BE2C (cell line): ENCODE data around the gene GNG7.

Experiments
- DNase-seq: peaks from one replicate; pipeline ENCODE4 v3.0.0-alpha.2; 2020
- H3K27me3 ChIP-seq: fragments of 250-450 bp; sonication (Bioruptor Pico); 2 replicates; pipeline ENCODE4 v1.5.1; 2020; ENCODE audit warnings: mild to moderate bottlenecking
- H3K36me3 ChIP-seq: fragments of 250-450 bp; sonication (Bioruptor Pico); 2 replicates; pipeline ENCODE4 v1.5.1; 2020; ENCODE audit warnings: mild to moderate bottlenecking
- H3K4me1 ChIP-seq: fragments of 250-450 bp; sonication (Bioruptor Pico); 2 replicates; pipeline ENCODE4 v1.5.1; 2020
- H3K4me3 ChIP-seq: 2 replicates; pipeline ENCODE4 v1.5.1; 2011; ENCODE audit warnings: low read depth, low read length
- H3K9me3 ChIP-seq: fragments of 250-450 bp; sonication (Bioruptor Pico); 2 replicates; pipeline ENCODE4 v1.5.1; 2020
- TF ChIP-seq, protein P1 (sequence below): IDR thresholded peaks from 2 replicates; pipeline ENCODE4 v1.5.1; 2012; ENCODE audit warnings: mild to moderate bottlenecking, low read depth, low read length

GNG7 gene

DNA sequence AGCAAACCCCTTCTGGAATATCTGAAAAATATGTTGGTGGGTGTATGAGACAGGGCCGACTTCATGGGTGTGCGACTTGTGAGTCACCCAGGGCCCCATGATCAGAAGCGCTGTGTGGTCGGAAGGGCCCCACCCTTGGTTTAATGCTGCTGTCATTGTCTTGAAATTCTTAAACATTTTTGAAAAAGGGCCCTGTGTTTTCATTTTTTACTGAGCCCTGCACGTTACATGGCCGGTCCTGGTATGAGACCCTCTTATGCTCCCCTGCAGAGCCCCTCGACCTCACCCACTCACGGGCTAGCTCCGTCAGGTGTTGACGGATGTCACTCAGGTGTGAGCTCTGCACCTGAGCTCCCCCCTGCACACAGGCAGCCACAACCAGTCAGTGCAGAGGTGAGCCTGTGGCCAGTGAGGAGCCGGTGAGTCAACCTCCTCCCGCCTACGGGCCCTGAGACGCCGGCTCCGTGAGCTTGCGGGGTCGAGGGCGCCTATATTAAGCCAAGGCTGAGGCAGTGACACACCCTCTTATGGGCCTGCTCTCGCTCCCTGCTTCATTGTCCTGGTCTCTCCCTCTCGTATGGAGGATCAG, 198.9 kb downstream of the GNG7 start:
- no peaks in the 10 kb centered on the region for H3K27me3 ChIP-seq
- H3K4me1 ChIP-seq = no peaks in the 10 kb centered on the region
- H3K9me3 ChIP-seq = no peaks in the 10 kb centered on the region
- no peak overlapping the region for H3K4me3 ChIP-seq
- H3K36me3 ChIP-seq = no peaks in the 10 kb centered on the region
- TF ChIP-seq, protein P1, sequence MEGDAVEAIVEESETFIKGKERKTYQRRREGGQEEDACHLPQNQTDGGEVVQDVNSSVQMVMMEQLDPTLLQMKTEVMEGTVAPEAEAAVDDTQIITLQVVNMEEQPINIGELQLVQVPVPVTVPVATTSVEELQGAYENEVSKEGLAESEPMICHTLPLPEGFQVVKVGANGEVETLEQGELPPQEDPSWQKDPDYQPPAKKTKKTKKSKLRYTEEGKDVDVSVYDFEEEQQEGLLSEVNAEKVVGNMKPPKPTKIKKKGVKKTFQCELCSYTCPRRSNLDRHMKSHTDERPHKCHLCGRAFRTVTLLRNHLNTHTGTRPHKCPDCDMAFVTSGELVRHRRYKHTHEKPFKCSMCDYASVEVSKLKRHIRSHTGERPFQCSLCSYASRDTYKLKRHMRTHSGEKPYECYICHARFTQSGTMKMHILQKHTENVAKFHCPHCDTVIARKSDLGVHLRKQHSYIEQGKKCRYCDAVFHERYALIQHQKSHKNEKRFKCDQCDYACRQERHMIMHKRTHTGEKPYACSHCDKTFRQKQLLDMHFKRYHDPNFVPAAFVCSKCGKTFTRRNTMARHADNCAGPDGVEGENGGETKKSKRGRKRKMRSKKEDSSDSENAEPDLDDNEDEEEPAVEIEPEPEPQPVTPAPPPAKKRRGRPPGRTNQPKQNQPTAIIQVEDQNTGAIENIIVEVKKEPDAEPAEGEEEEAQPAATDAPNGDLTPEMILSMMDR = no peak
- no peak for DNase-seq

DNA sequence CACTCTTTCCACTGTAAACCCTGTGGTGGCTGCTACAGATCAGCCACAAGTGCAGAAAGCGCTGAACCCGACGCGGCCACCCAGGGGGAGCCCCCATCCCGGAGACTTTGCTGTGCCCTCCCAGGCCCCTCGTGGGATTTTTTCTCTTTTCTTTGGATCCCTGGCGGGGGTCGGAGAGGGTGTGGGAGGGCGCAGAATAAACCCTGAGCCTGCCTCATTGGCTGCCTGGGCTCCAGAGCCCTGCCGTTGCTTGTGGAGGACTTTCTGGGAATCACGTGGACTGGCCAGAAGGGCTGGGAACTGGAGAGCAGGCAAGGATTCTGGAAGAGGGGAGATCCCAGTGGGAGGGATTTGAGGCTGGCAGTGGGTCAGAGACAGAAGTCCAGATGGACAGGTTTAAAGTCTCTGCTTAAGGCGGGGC, 201.6 kb downstream of the GNG7 start:
- no peaks in the 10 kb centered on the region for H3K9me3 ChIP-seq
- no peak for DNase-seq
- TF ChIP-seq, protein P1 = no peak
- H3K27me3 ChIP-seq = no peaks in the 10 kb centered on the region
- H3K4me1 ChIP-seq = no peaks in the 10 kb centered on the region
- H3K4me3 ChIP-seq = no peak overlapping the region
- no peaks in the 10 kb centered on the region for H3K36me3 ChIP-seq

DNA sequence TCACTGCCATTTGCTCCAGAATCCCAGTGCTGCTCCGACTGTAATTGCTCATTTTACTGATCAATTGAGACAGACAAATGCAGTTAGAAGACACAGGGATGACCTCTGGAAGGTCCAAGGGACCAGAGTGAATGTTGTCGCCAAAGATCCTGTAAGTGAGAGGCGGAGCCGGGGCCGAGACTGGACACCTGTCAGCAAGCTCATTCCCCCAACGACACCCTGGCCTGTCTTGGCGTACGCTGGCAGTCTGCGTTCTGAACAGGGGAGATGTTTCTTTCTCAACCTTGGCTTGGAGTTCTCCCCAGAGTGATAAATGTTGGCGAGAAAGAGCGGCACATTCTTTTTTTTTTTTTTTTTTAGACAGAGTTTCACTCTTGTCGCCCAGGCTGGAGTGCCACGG, 202.3 kb downstream of the GNG7 start:
- no peaks in the 10 kb centered on the region for H3K4me1 ChIP-seq
- peaks cover 1% of the 10 kb centered on the region; the same call in 1 of the 2 replicates for H3K27me3 ChIP-seq
- H3K9me3 ChIP-seq = no peaks in the 10 kb centered on the region
- no peaks in the 10 kb centered on the region for H3K36me3 ChIP-seq
- no peak overlapping the region for H3K4me3 ChIP-seq
- TF ChIP-seq, protein P1 = no peak
- DNase-seq = no peak

DNA sequence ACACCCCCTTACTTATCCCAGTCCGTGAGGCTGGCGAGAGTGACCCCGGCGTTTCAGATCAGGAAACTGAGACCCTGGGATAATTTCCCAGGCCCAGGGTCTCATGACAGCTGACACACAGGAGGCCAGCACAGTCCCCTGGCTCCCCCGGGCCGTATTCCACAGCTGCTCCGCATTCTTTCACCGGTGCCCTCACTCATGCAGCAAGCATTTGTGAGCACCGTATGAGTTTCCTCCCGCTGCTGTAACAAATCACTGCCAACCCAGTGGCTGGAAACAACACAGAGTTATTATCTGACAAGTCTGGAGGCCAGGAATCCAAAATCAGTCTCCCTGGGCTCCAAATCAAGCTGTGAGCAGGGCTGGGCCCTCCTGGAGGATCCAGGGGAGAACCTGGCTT, 205.3 kb downstream of the GNG7 start:
- no peaks in the 10 kb centered on the region for H3K4me1 ChIP-seq
- H3K4me3 ChIP-seq = no peak overlapping the region
- no peak for DNase-seq
- peaks cover 10% of the 10 kb centered on the region; the same call in 1 of the 2 replicates for H3K27me3 ChIP-seq
- H3K36me3 ChIP-seq = no peaks in the 10 kb centered on the region
- TF ChIP-seq, protein P1 = no peak
- H3K9me3 ChIP-seq = no peaks in the 10 kb centered on the region

DNA sequence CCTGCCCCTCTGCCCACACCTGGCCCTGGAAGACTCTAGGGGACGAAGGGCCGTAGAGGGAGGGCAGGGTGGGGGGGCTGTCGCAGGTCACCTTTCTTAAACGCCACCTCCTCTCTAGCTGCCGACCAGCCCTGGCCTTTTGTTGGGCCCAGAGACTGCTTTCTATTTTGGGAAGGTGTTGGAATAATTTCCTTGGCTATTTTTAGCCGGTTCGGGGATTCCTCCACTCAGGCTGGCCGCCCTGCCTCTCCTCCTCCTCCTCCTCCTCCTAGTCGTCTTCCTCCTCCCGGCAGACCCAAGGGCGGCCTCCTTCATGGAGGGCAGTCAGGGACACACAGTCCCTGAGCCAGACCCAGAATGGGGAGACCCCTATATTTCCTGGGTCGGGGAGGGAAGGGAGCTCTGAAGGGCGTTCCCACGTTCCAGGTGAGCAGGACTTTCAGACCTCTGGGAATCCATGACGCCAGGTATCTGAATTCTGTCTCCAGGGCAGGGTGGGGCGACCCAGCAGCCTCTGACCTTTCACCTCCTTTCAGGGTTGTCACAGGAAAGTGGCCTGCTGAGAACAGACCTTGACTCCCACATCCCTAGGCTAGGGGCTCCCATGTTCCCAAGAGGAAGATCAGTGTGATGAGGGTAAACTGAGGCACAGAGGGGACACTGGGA, 206.7 kb downstream of the GNG7 start:
- TF ChIP-seq, protein P1 = no peak
- no peak for DNase-seq
- Histone ChIP-seq H3K4me3 (no peak overlapping the region), H3K36me3 (no peaks in the 10 kb centered on the region), H3K4me1 (no peaks in the 10 kb centered on the region), H3K27me3 (peaks cover 10% of the 10 kb centered on the region; the same call in 1 of the 2 replicates), H3K9me3 (no peaks in the 10 kb centered on the region)

DNA sequence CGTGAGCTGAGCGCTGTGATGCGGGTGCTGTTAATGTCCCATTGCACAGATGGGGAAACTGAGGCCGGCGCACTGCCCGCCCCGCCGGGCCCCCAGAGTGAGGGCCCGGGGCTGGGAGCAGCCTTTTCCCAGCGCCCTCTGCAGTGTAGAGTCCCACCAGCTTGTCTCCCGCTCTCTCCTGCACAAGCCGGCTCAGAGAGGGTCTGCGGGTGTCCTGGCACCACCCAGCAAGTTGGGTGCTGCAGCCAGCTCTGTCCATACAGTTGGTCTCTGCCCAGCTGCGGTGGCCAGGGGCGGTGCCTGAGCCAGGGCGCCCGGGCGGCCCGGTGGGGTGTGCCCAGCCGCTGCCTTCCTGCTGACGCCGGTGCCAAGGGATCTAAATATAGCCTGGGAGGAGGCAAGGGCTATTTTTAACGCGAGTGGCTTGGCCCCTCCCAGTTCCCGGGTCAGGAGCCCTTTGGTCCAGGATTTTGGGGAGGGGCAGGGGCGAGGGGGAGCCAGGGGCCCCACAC, 207.3 kb downstream of the GNG7 start:
- H3K27me3 ChIP-seq = peaks cover 10% of the 10 kb centered on the region; the same call in 1 of the 2 replicates
- no peak for DNase-seq
- no peaks in the 10 kb centered on the region for H3K9me3 ChIP-seq
- H3K4me1 ChIP-seq = no peaks in the 10 kb centered on the region
- TF ChIP-seq, protein P1 = no peak
- H3K36me3 ChIP-seq = no peaks in the 10 kb centered on the region
- peak overlapping the region; percentile 57 for H3K4me3 ChIP-seq
